HepG2 (cell line): ENCODE measurements around the gene C20orf204. TPM values are rescaled to one million over a fixed set of nuclear protein-coding genes. Genes with fewer than 3 reads are reported as not detected.

Experiments
- ARNT2 ChIP-seq: sonication (generic); formaldehyde crosslinking; IDR thresholded peaks from 2 replicates; pipeline ENCODE4 v1.8.0; 2022; ENCODE audit warnings: mild to moderate bottlenecking, low read depth, missing genetic modification reagents, moderate library complexity
- DR1 ChIP-seq: sonication (generic); formaldehyde crosslinking; IDR thresholded peaks from 2 replicates; pipeline ENCODE4 v1.8.0; 2021; ENCODE audit warnings: mild to moderate bottlenecking, missing genetic modification reagents, inconsistent platforms
- GZF1 ChIP-seq: sonication (generic); formaldehyde crosslinking; IDR thresholded peaks from 2 replicates; pipeline ENCODE4 v1.5.1; 2020; ENCODE audit warnings: mild to moderate bottlenecking, missing genetic modification reagents
- HNRNPK ChIP-seq: fragments of 200-400 bp; formaldehyde crosslinking; IDR thresholded peaks from 2 replicates; pipeline ENCODE4 v1.6.1; 2018; ENCODE audit warnings: low read length, low read depth, moderate library complexity, mild to moderate bottlenecking; ENCODE audit not compliant: poor library complexity, severe bottlenecking
- HOXD1 ChIP-seq: sonication (generic); formaldehyde crosslinking; IDR thresholded peaks from 2 replicates; pipeline ENCODE4 v1.5.0; 2020; ENCODE audit warnings: missing genetic modification reagents
- MAF1 ChIP-seq: sonication (generic); formaldehyde crosslinking; IDR thresholded peaks from 2 replicates; pipeline ENCODE4 v1.5.0; 2020; ENCODE audit warnings: missing genetic modification reagents, borderline replicate concordance
- NR3C1 ChIP-seq: sonication (generic); formaldehyde crosslinking; IDR thresholded peaks from 2 replicates; pipeline ENCODE4 v1.4.0; 2020; ENCODE audit warnings: missing genetic modification reagents
- PAX8 ChIP-seq: sonication (generic); formaldehyde crosslinking; IDR thresholded peaks from 2 replicates; pipeline ENCODE4 v1.8.0; 2022; ENCODE audit warnings: mild to moderate bottlenecking, missing genetic modification reagents, borderline replicate concordance
- SALL2 ChIP-seq: sonication (generic); formaldehyde crosslinking; IDR thresholded peaks from 2 replicates; pipeline ENCODE4 v1.8.1; 2023; ENCODE audit warnings: mild to moderate bottlenecking, missing genetic modification reagents, inconsistent platforms
- SRY ChIP-seq: sonication (generic); formaldehyde crosslinking; IDR thresholded peaks from 2 replicates; pipeline ENCODE4 v1.8.0; 2022; ENCODE audit warnings: mild to moderate bottlenecking, missing genetic modification reagents
- TEF ChIP-seq: sonication (generic); formaldehyde crosslinking; IDR thresholded peaks from 2 replicates; pipeline ENCODE4 v1.5.0; 2020; ENCODE audit warnings: missing genetic modification reagents
- TOE1 ChIP-seq: sonication (generic); formaldehyde crosslinking; IDR thresholded peaks from 2 replicates; pipeline ENCODE4 v1.4.0; 2020; ENCODE audit warnings: mild to moderate bottlenecking, missing genetic modification reagents
- ZBTB10 ChIP-seq: sonication (generic); formaldehyde crosslinking; IDR thresholded peaks from 2 replicates; pipeline ENCODE4 v1.4.0; 2020; ENCODE audit warnings: missing genetic modification reagents, borderline replicate concordance
- ZNF468 ChIP-seq: sonication (generic); formaldehyde crosslinking; IDR thresholded peaks from 2 replicates; pipeline ENCODE4 v1.8.0; 2022; ENCODE audit warnings: mild to moderate bottlenecking, moderate library complexity, missing genetic modification reagents
- ZZZ3 ChIP-seq: sonication (generic); formaldehyde crosslinking; IDR thresholded peaks from 2 replicates; pipeline ENCODE4 v1.4.0; 2020; ENCODE audit warnings: missing genetic modification reagents, mild to moderate bottlenecking, borderline replicate concordance
- polyA plus RNA-seq, 8 experiments: library from polyadenylated mRNA; depleted of rRNA in 3 of 8; stranded (reverse) in 7 of 8; unstranded in 1 of 8; fragments of >200 nt; fragmentation: Illumina TruSeq in 4 of 8; extraction: Trizol in 4 of 8; gene quantifications; 2 replicates each; pipeline versions ENCODE4 v1.2.1 to v1.2.3, GENCODE V29; 2011 to 2016; ENCODE audit warnings: low read depth in 4 of 8, missing spikeins in 1 of 8, mixed read lengths in 1 of 8; ENCODE audit not compliant: insufficient read depth in 1 of 8
- total RNA-seq, 5 experiments: library from RNA; depleted of rRNA; stranded (reverse); fragments of >200 nt; fragmentation: Illumina TruSeq; extraction: Trizol; gene quantifications; 2 replicates each; pipeline ENCODE4 v1.2.3, GENCODE V29; 2016; ENCODE audit warnings: low read depth in 1 of 5
- TF ChIP-seq, protein P1 (sequence below): sonication (generic); formaldehyde crosslinking; IDR thresholded peaks from 2 replicates; pipeline ENCODE4 v1.5.1; 2020; ENCODE audit warnings: mild to moderate bottlenecking, missing genetic modification reagents, borderline replicate concordance
- TF ChIP-seq, protein P2 (sequence below): sonication (generic); formaldehyde crosslinking; conservative IDR thresholded peaks from 2 replicates; pipeline ENCODE4 v1.8.1; 2023; ENCODE audit warnings: missing genetic modification reagents
- TF ChIP-seq, protein P3 (sequence below): IDR thresholded peaks from 2 replicates; pipeline ENCODE4 v1.6.1; 2016; ENCODE audit warnings: low read depth, control low read depth
- TF ChIP-seq, protein P4 (sequence below): sonication (generic); formaldehyde crosslinking; IDR thresholded peaks from 2 replicates; pipeline ENCODE4 v1.4.0; 2020; ENCODE audit warnings: missing genetic modification reagents

Gene C20orf204
- total and polyA plus RNA-seq, 2 of the 13 experiments (the other 11 are each of a cell fraction or from before 2014, with no cell fraction given), result 22.1 to 80.0 TPM

DNA sequence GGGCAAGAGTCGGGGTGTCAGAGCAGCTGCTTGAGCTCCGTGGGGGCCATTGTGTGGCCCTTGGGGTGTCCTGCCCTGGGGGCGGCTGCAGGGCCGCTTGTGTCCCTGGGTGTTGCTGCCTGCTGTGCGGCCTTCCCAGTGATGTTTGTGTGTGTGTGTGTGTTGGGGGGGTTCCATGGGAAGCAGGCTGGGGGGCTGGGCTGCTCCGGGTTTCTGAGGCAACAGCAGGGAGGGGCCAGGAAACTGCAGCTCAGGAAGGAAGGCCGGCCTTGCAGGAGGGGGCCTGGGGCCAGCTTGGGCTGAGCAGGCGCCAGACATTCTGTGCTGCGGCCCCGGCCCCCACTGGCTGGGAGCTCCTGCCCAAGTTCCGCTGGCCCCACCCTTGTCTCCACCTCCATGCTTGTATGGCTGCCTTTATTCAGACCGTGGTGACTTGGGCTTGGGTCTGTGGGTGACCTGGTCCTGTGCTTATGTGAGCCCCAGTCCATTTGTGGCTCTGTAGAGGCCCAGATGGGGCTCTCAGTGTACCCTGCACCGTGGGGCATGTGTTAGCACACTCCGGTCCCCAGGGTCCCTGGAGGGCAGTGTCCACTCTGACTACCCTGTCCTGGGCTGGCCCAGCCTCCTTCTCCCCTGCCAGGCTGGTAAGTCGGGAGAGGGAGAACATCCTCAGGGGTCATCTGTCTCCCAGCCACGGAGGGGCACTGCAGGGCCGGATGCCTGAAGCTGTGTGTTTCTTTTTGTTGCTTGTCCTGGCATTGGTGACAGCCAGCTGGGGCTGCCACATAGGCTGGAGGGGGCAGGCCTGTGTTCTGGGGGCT is 18.1 kb downstream of the C20orf204 start (continued):
- TF ChIP-seq ZNF468 (CRISPR knock-in tag) (peak; percentile 29; the same call in 1 of the 2 replicates), TEF (CRISPR knock-in tag) (peak; percentile 56; the same call in 1 of the 2 replicates), HNRNPK (no peak), TOE1 (CRISPR knock-in tag) (no peak), ZZZ3 (no peak; the same call in 1 of the 2 replicates), DR1 (CRISPR knock-in tag) (no peak), HOXD1 (CRISPR knock-in tag) (peak; percentile 45), ARNT2 (CRISPR knock-in tag) (peak; percentile 64), SALL2 (peak; percentile 66), ZBTB10 (peak; percentile 68; the same call in 1 of the 2 replicates), MAF1 (CRISPR knock-in tag) (peak; percentile 75; the same call in 1 of the 2 replicates), PAX8 (CRISPR knock-in tag) (no peak), GZF1 (CRISPR knock-in tag) (no peak; the same call in 1 of the 2 replicates), SRY (CRISPR knock-in tag) (0 out of 2 replicates have a peak, but pooled peaks have one; percentile 42), NR3C1 (CRISPR knock-in tag) (no peak)
- TF ChIP-seq, protein P1, sequence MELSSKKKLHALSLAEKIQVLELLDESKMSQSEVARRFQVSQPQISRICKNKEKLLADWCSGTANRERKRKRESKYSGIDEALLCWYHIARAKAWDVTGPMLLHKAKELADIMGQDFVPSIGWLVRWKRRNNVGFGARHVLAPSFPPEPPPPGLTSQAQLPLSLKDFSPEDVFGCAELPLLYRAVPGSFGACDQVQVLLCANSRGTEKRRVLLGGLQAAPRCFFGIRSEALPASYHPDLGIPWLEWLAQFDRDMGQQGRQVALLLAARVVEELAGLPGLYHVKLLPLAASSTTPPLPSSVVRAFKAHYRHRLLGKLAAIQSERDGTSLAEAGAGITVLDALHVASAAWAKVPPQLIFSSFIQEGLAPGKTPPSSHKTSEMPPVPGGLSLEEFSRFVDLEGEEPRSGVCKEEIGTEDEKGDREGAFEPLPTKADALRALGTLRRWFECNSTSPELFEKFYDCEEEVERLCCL (CRISPR knock-in tag), result peak; percentile 22; the same call in 1 of the 2 replicates
- TF ChIP-seq, protein P2, sequence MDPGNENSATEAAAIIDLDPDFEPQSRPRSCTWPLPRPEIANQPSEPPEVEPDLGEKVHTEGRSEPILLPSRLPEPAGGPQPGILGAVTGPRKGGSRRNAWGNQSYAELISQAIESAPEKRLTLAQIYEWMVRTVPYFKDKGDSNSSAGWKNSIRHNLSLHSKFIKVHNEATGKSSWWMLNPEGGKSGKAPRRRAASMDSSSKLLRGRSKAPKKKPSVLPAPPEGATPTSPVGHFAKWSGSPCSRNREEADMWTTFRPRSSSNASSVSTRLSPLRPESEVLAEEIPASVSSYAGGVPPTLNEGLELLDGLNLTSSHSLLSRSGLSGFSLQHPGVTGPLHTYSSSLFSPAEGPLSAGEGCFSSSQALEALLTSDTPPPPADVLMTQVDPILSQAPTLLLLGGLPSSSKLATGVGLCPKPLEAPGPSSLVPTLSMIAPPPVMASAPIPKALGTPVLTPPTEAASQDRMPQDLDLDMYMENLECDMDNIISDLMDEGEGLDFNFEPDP, result no peak
- TF ChIP-seq, protein P3, sequence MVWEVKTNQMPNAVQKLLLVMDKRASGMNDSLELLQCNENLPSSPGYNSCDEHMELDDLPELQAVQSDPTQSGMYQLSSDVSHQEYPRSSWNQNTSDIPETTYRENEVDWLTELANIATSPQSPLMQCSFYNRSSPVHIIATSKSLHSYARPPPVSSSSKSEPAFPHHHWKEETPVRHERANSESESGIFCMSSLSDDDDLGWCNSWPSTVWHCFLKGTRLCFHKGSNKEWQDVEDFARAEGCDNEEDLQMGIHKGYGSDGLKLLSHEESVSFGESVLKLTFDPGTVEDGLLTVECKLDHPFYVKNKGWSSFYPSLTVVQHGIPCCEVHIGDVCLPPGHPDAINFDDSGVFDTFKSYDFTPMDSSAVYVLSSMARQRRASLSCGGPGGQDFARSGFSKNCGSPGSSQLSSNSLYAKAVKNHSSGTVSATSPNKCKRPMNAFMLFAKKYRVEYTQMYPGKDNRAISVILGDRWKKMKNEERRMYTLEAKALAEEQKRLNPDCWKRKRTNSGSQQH (CRISPR knock-in tag), result 0 out of 2 replicates have a peak, but pooled peaks have one; percentile 3
- TF ChIP-seq, protein P4, sequence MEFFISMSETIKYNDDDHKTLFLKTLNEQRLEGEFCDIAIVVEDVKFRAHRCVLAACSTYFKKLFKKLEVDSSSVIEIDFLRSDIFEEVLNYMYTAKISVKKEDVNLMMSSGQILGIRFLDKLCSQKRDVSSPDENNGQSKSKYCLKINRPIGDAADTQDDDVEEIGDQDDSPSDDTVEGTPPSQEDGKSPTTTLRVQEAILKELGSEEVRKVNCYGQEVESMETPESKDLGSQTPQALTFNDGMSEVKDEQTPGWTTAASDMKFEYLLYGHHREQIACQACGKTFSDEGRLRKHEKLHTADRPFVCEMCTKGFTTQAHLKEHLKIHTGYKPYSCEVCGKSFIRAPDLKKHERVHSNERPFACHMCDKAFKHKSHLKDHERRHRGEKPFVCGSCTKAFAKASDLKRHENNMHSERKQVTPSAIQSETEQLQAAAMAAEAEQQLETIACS (CRISPR knock-in tag), result no peak
